Measurements from ENCODE around the gene ARID2.

Gene ARID2

GRCh38 chr12:45909041-45909713, 179.7 kb downstream of the ARID2 start:
- H3K36me3 ChIP-seq (ENCODE audit: insufficient read depth, low read length) = peaks cover 8% of the 10 kb centered on the region
- H3K9ac ChIP-seq (ENCODE audit: low read depth, low read length) = no peak overlapping the region
- no peaks in the 10 kb centered on the region for H3K27me3 ChIP-seq (ENCODE audit: control insufficient read depth, insufficient read depth, low read length)
- H3K9me3 ChIP-seq (replicated peaks; ENCODE audit: low read length) = no peaks in the 10 kb centered on the region
- peaks cover 3% of the 10 kb centered on the region for H3K4me1 ChIP-seq (ENCODE audit: control insufficient read depth, insufficient read depth, low read length)
- no peak overlapping the region for H3K4me3 ChIP-seq (ENCODE audit: low read length)
- H3K4me2 ChIP-seq (ENCODE audit: low read length) = no peak overlapping the region

GRCh38 chr12:45912774-45913173, 183.3 kb downstream of the ARID2 start:
- peaks cover 5% of the 10 kb centered on the region for H3K36me3 ChIP-seq (ENCODE audit: insufficient read depth, low read length)
- peaks cover 3% of the 10 kb centered on the region for H3K4me1 ChIP-seq (ENCODE audit: control insufficient read depth, insufficient read depth, low read length)
- no peak overlapping the region for H3K9ac ChIP-seq (ENCODE audit: low read depth, low read length)
- no peaks in the 10 kb centered on the region for H3K9me3 ChIP-seq (replicated peaks; ENCODE audit: low read length)
- H3K4me3 ChIP-seq (ENCODE audit: low read length) = no peak overlapping the region
- no peak overlapping the region for H3K4me2 ChIP-seq (ENCODE audit: low read length)
- no peaks in the 10 kb centered on the region for H3K27me3 ChIP-seq (ENCODE audit: control insufficient read depth, insufficient read depth, low read length)

GRCh38 chr12:45913631-45914030, 184.1 kb downstream of the ARID2 start:
- Histone ChIP-seq H3K4me1 (ENCODE audit: control insufficient read depth, insufficient read depth, low read length) (peaks cover 3% of the 10 kb centered on the region), H3K27me3 (ENCODE audit: control insufficient read depth, insufficient read depth, low read length) (no peaks in the 10 kb centered on the region), H3K9me3 (replicated peaks; ENCODE audit: low read length) (no peaks in the 10 kb centered on the region)

GRCh38 chr12:45914090-45914489, 184.6 kb downstream of the ARID2 start:
- no peak overlapping the region for H3K4me2 ChIP-seq (ENCODE audit: low read length)
- no peak overlapping the region for H3K9ac ChIP-seq (ENCODE audit: low read depth, low read length)
- no peaks in the 10 kb centered on the region for H3K9me3 ChIP-seq (replicated peaks; ENCODE audit: low read length)
- H3K36me3 ChIP-seq (ENCODE audit: insufficient read depth, low read length) = no peaks in the 10 kb centered on the region
- H3K4me1 ChIP-seq (ENCODE audit: control insufficient read depth, insufficient read depth, low read length) = peaks cover 3% of the 10 kb centered on the region
- H3K27me3 ChIP-seq (ENCODE audit: control insufficient read depth, insufficient read depth, low read length) = no peaks in the 10 kb centered on the region
- no peak overlapping the region for H3K4me3 ChIP-seq (ENCODE audit: low read length)

More at GRCh38 chr12:45913631-45914030, 184.1 kb downstream of the ARID2 start:
- H3K36me3 ChIP-seq (ENCODE audit: insufficient read depth, low read length) = no peaks in the 10 kb centered on the region
- no peak overlapping the region for H3K9ac ChIP-seq (ENCODE audit: low read depth, low read length)
- no peak overlapping the region for H3K4me2 ChIP-seq (ENCODE audit: low read length)
- no peak overlapping the region for H3K4me3 ChIP-seq (ENCODE audit: low read length)

- no peak overlapping the region for H3K4me2 ChIP-seq (ENCODE audit: low read length)
- H3K4me1 ChIP-seq (ENCODE audit: control insufficient read depth, insufficient read depth, low read length) = peaks cover 3% of the 10 kb centered on the region
- no peak overlapping the region for H3K4me3 ChIP-seq (ENCODE audit: low read length)
- no peak overlapping the region for H3K9ac ChIP-seq (ENCODE audit: low read depth, low read length)
- H3K27me3 ChIP-seq (ENCODE audit: control insufficient read depth, insufficient read depth, low read length) = no peaks in the 10 kb centered on the region
- no peaks in the 10 kb centered on the region for H3K9me3 ChIP-seq (replicated peaks; ENCODE audit: low read length)
- H3K36me3 ChIP-seq (ENCODE audit: insufficient read depth, low read length) = no peaks in the 10 kb centered on the region
These were observed 185.9 kb downstream of the ARID2 start for GRCh38 chr12:45915405-45915804.

GRCh38 chr12:45918818-45919217, 189.3 kb downstream of the ARID2 start:
- Histone ChIP-seq H3K27me3 (ENCODE audit: control insufficient read depth, insufficient read depth, low read length) (no peaks in the 10 kb centered on the region), H3K4me2 (ENCODE audit: low read length) (no peak overlapping the region), H3K9ac (ENCODE audit: low read depth, low read length) (no peak overlapping the region), H3K9me3 (replicated peaks; ENCODE audit: low read length) (no peaks in the 10 kb centered on the region), H3K36me3 (ENCODE audit: insufficient read depth, low read length) (peaks cover 18% of the 10 kb centered on the region), H3K4me3 (ENCODE audit: low read length) (no peak overlapping the region), H3K4me1 (ENCODE audit: control insufficient read depth, insufficient read depth, low read length) (peaks cover 2% of the 10 kb centered on the region)

- H3K4me1 ChIP-seq (ENCODE audit: control insufficient read depth, insufficient read depth, low read length) = no peaks in the 10 kb centered on the region
- no peaks in the 10 kb centered on the region for H3K27me3 ChIP-seq (ENCODE audit: control insufficient read depth, insufficient read depth, low read length)
- H3K36me3 ChIP-seq (ENCODE audit: insufficient read depth, low read length) = peaks cover 67% of the 10 kb centered on the region
- no peak overlapping the region for H3K4me3 ChIP-seq (ENCODE audit: low read length)
- H3K9ac ChIP-seq (ENCODE audit: low read depth, low read length) = no peak overlapping the region
- no peak overlapping the region for H3K4me2 ChIP-seq (ENCODE audit: low read length)
- H3K9me3 ChIP-seq (replicated peaks; ENCODE audit: low read length) = no peaks in the 10 kb centered on the region
These were observed 198.8 kb downstream of the ARID2 start for GRCh38 chr12:45928309-45928708.

- no peaks in the 10 kb centered on the region for H3K27me3 ChIP-seq (ENCODE audit: control insufficient read depth, insufficient read depth, low read length)
- no peak overlapping the region for H3K9ac ChIP-seq (ENCODE audit: low read depth, low read length)
- no peak overlapping the region for H3K4me3 ChIP-seq (ENCODE audit: low read length)
- peaks cover 61% of the 10 kb centered on the region for H3K36me3 ChIP-seq (ENCODE audit: insufficient read depth, low read length)
- no peaks in the 10 kb centered on the region for H3K9me3 ChIP-seq (replicated peaks; ENCODE audit: low read length)
- no peaks in the 10 kb centered on the region for H3K4me1 ChIP-seq (ENCODE audit: control insufficient read depth, insufficient read depth, low read length)
- H3K4me2 ChIP-seq (ENCODE audit: low read length) = no peak overlapping the region
These were observed 200.9 kb downstream of the ARID2 start for GRCh38 chr12:45930369-45930768.

GRCh38 chr12:45933504-45933903, 204.0 kb downstream of the ARID2 start:
- Histone ChIP-seq H3K9me3 (replicated peaks; ENCODE audit: low read length) (no peaks in the 10 kb centered on the region), H3K4me2 (ENCODE audit: low read length) (no peak overlapping the region), H3K9ac (ENCODE audit: low read depth, low read length) (no peak overlapping the region), H3K36me3 (ENCODE audit: insufficient read depth, low read length) (peaks cover 40% of the 10 kb centered on the region), H3K4me3 (ENCODE audit: low read length) (no peak overlapping the region), H3K27me3 (ENCODE audit: control insufficient read depth, insufficient read depth, low read length) (no peaks in the 10 kb centered on the region), H3K4me1 (ENCODE audit: control insufficient read depth, insufficient read depth, low read length) (no peaks in the 10 kb centered on the region)

GRCh38 chr12:45934956-45935355, 205.4 kb downstream of the ARID2 start:
- no peak overlapping the region for H3K4me3 ChIP-seq (ENCODE audit: low read length)
- no peak overlapping the region for H3K4me2 ChIP-seq (ENCODE audit: low read length)
- H3K9me3 ChIP-seq (replicated peaks; ENCODE audit: low read length) = no peaks in the 10 kb centered on the region
- no peak overlapping the region for H3K9ac ChIP-seq (ENCODE audit: low read depth, low read length)
- peaks cover 39% of the 10 kb centered on the region for H3K36me3 ChIP-seq (ENCODE audit: insufficient read depth, low read length)
- no peaks in the 10 kb centered on the region for H3K27me3 ChIP-seq (ENCODE audit: control insufficient read depth, insufficient read depth, low read length)
- no peaks in the 10 kb centered on the region for H3K4me1 ChIP-seq (ENCODE audit: control insufficient read depth, insufficient read depth, low read length)

GRCh38 chr12:45938566-45938965, 209.1 kb downstream of the ARID2 start:
- H3K4me2 ChIP-seq (ENCODE audit: low read length) = no peak overlapping the region
- H3K9me3 ChIP-seq (replicated peaks; ENCODE audit: low read length) = no peaks in the 10 kb centered on the region
- no peaks in the 10 kb centered on the region for H3K27me3 ChIP-seq (ENCODE audit: control insufficient read depth, insufficient read depth, low read length)
- no peak overlapping the region for H3K9ac ChIP-seq (ENCODE audit: low read depth, low read length)
- H3K4me3 ChIP-seq (ENCODE audit: low read length) = no peak overlapping the region
- no peaks in the 10 kb centered on the region for H3K4me1 ChIP-seq (ENCODE audit: control insufficient read depth, insufficient read depth, low read length)
- H3K36me3 ChIP-seq (ENCODE audit: insufficient read depth, low read length) = peaks cover 22% of the 10 kb centered on the region

- Histone ChIP-seq H3K4me1 (ENCODE audit: control insufficient read depth, insufficient read depth, low read length) (no peaks in the 10 kb centered on the region), H3K36me3 (ENCODE audit: insufficient read depth, low read length) (peaks cover 28% of the 10 kb centered on the region), H3K4me2 (ENCODE audit: low read length) (no peak overlapping the region), H3K9ac (ENCODE audit: low read depth, low read length) (no peak overlapping the region), H3K9me3 (replicated peaks; ENCODE audit: low read length) (no peaks in the 10 kb centered on the region), H3K27me3 (ENCODE audit: control insufficient read depth, insufficient read depth, low read length) (no peaks in the 10 kb centered on the region), H3K4me3 (ENCODE audit: low read length) (no peak overlapping the region)
These were observed 210.3 kb downstream of the ARID2 start for GRCh38 chr12:45939759-45940158.

Data from skeletal muscle satellite cell (primary cell).